ENCODE data around the gene FAM9C.

FAM9C gene

GRCh38 chrX:12999422-12999821 is 45.0 kb downstream of the FAM9C start:
- H3K27ac ChIP-seq (ENCODE audit: insufficient read depth in 1 of 2, low read depth in 1 of 2, low read length in 2 of 2, poor library complexity in 1 of 2, severe bottlenecking in 2 of 2) = no peak overlapping the region
- no peaks in the 10 kb centered on the region for H3K9me3 ChIP-seq (ENCODE audit: control extremely low read depth in 1 of 5, control insufficient read depth in 4 of 5, insufficient read depth in 2 of 5, low read depth in 1 of 5, low read length in 4 of 5)
- POLR2A ChIA-PET = no interaction called here
- peaks cover 0 to 23% (median 0%) of the 10 kb centered on the region in 5 experiments for H3K27me3 ChIP-seq (replicated peaks in 2 of 5; ENCODE audit: control insufficient read depth in 4 of 5, insufficient read depth in 5 of 5, low read length in 4 of 5)
- DNase-seq = no peak
- no peak overlapping the region for H3K4me3 ChIP-seq (ENCODE audit: control insufficient read depth in 1 of 7, extremely low read depth in 1 of 7, insufficient read depth in 4 of 7, low read depth in 2 of 7, low read length in 6 of 7)
- 66% methylated on average over 8 of the region's 9 CpGs for WGBS (ENCODE audit: insufficient coverage)
- H3K4me1 ChIP-seq (ENCODE audit: control extremely low read depth in 1 of 4, control insufficient read depth in 4 of 4, insufficient read depth in 4 of 4, low read length in 3 of 4) = peaks cover 0 to 13% (median 6%) of the 10 kb centered on the region in 4 experiments
- CTCF ChIA-PET = no interaction called here
- H3K36me3 ChIP-seq (ENCODE audit: control insufficient read depth in 4 of 4, insufficient read depth in 4 of 4, low read length in 3 of 4) = no peaks in the 10 kb centered on the region

GRCh38 chrX:12997906-12998687 is 46.3 kb downstream of the FAM9C start:
- no peaks in the 10 kb centered on the region for H3K36me3 ChIP-seq (ENCODE audit: control insufficient read depth in 4 of 4, insufficient read depth in 4 of 4, low read length in 3 of 4)
- no peak for DNase-seq
- no peaks in the 10 kb centered on the region for H3K9me3 ChIP-seq (ENCODE audit: control extremely low read depth in 1 of 5, control insufficient read depth in 4 of 5, insufficient read depth in 2 of 5, low read depth in 1 of 5, low read length in 4 of 5)
- H3K27ac ChIP-seq (ENCODE audit: insufficient read depth in 1 of 2, low read depth in 1 of 2, low read length in 2 of 2, poor library complexity in 1 of 2, severe bottlenecking in 2 of 2) = no peak overlapping the region
- peaks cover 0 to 23% (median 0%) of the 10 kb centered on the region in 5 experiments for H3K27me3 ChIP-seq (replicated peaks in 2 of 5; ENCODE audit: control insufficient read depth in 4 of 5, insufficient read depth in 5 of 5, low read length in 4 of 5)
- CTCF ChIA-PET = no interaction called here
- POLR2A ChIA-PET = no interaction called here
- peaks cover 0 to 13% (median 6%) of the 10 kb centered on the region in 4 experiments for H3K4me1 ChIP-seq (ENCODE audit: control extremely low read depth in 1 of 4, control insufficient read depth in 4 of 4, insufficient read depth in 4 of 4, low read length in 3 of 4)
- no peak overlapping the region for H3K4me3 ChIP-seq (ENCODE audit: control insufficient read depth in 1 of 7, extremely low read depth in 1 of 7, insufficient read depth in 4 of 7, low read depth in 2 of 7, low read length in 6 of 7)
- WGBS (ENCODE audit: insufficient coverage) = 54% methylated on average over 2 of the region's 5 CpGs

- CTCF ChIA-PET = interaction anchor here (0.9 kb wide), 1 partner anchor 10 kb away, joined by 3 read pairs; no protein-coding TSS in a partner anchor
- H3K4me3 ChIP-seq (ENCODE audit: control insufficient read depth in 1 of 7, extremely low read depth in 1 of 7, insufficient read depth in 4 of 7, low read depth in 2 of 7, low read length in 6 of 7) = no peak overlapping the region
- peaks cover 0 to 25% (median 0%) of the 10 kb centered on the region in 5 experiments for H3K27me3 ChIP-seq (replicated peaks in 2 of 5; ENCODE audit: control insufficient read depth in 4 of 5, insufficient read depth in 5 of 5, low read length in 4 of 5)
- 93% methylated on average over 3 of the region's 3 CpGs for WGBS (ENCODE audit: insufficient coverage)
- POLR2A ChIA-PET = no interaction called here
- peaks cover 0 to 13% (median 6%) of the 10 kb centered on the region in 4 experiments for H3K4me1 ChIP-seq (ENCODE audit: control extremely low read depth in 1 of 4, control insufficient read depth in 4 of 4, insufficient read depth in 4 of 4, low read length in 3 of 4)
- DNase-seq = no peak
- no peak overlapping the region for H3K27ac ChIP-seq (ENCODE audit: insufficient read depth in 1 of 2, low read depth in 1 of 2, low read length in 2 of 2, poor library complexity in 1 of 2, severe bottlenecking in 2 of 2)
- H3K36me3 ChIP-seq (ENCODE audit: control insufficient read depth in 4 of 4, insufficient read depth in 4 of 4, low read length in 3 of 4) = no peaks in the 10 kb centered on the region
- no peaks in the 10 kb centered on the region for H3K9me3 ChIP-seq (ENCODE audit: control extremely low read depth in 1 of 5, control insufficient read depth in 4 of 5, insufficient read depth in 2 of 5, low read depth in 1 of 5, low read length in 4 of 5)
Measured at GRCh38 chrX:12996934-12997435, 47.4 kb downstream of the FAM9C start.

GRCh38 chrX:12994321-12994720 is 50.1 kb downstream of the FAM9C start:
- CTCF ChIA-PET = no interaction called here

GRCh38 chrX:12993826-12994225 is 50.6 kb downstream of the FAM9C start:
- Histone ChIP-seq H3K36me3 (ENCODE audit: control insufficient read depth in 4 of 4, insufficient read depth in 4 of 4, low read length in 3 of 4) (no peaks in the 10 kb centered on the region), H3K9me3 (ENCODE audit: control extremely low read depth in 1 of 5, control insufficient read depth in 4 of 5, insufficient read depth in 2 of 5, low read depth in 1 of 5, low read length in 4 of 5) (no peaks in the 10 kb centered on the region), H3K27ac (ENCODE audit: insufficient read depth in 1 of 2, low read depth in 1 of 2, low read length in 2 of 2, poor library complexity in 1 of 2, severe bottlenecking in 2 of 2) (no peak overlapping the region), H3K4me1 (ENCODE audit: control extremely low read depth in 1 of 4, control insufficient read depth in 4 of 4, insufficient read depth in 4 of 4, low read length in 3 of 4) (no peaks in the 10 kb centered on the region), H3K4me3 (ENCODE audit: control insufficient read depth in 1 of 7, extremely low read depth in 1 of 7, insufficient read depth in 4 of 7, low read depth in 2 of 7, low read length in 6 of 7) (no peak overlapping the region), H3K27me3 (replicated peaks in 2 of 5; ENCODE audit: control insufficient read depth in 4 of 5, insufficient read depth in 5 of 5, low read length in 4 of 5) (peaks cover 0 to 24% (median 0%) of the 10 kb centered on the region in 5 experiments)
- 100% methylated on average over 1 of the region's 1 CpG for WGBS (ENCODE audit: insufficient coverage)
- ChIA-PET CTCF (interaction anchor here (1.2 kb wide), 1 partner anchor 8 kb away, joined by 3 read pairs; no protein-coding TSS in a partner anchor), POLR2A (interaction anchor here (0.6 kb wide), 1 partner anchor 369 kb away, joined by 3 read pairs; no protein-coding TSS in a partner anchor)
- DNase-seq = no peak

More at GRCh38 chrX:12994321-12994720, 50.1 kb downstream of the FAM9C start:
- H3K36me3 ChIP-seq (ENCODE audit: control insufficient read depth in 4 of 4, insufficient read depth in 4 of 4, low read length in 3 of 4) = no peaks in the 10 kb centered on the region
- no peak overlapping the region for H3K4me3 ChIP-seq (ENCODE audit: control insufficient read depth in 1 of 7, extremely low read depth in 1 of 7, insufficient read depth in 4 of 7, low read depth in 2 of 7, low read length in 6 of 7)
- H3K4me1 ChIP-seq (ENCODE audit: control extremely low read depth in 1 of 4, control insufficient read depth in 4 of 4, insufficient read depth in 4 of 4, low read length in 3 of 4) = peaks cover 0 to 4% (median 0%) of the 10 kb centered on the region in 4 experiments
- no peak overlapping the region for H3K27ac ChIP-seq (ENCODE audit: insufficient read depth in 1 of 2, low read depth in 1 of 2, low read length in 2 of 2, poor library complexity in 1 of 2, severe bottlenecking in 2 of 2)
- WGBS (ENCODE audit: insufficient coverage) = no CpG with 5 or more reads among the region's 4 CpGs
- POLR2A ChIA-PET = interaction anchor here (0.6 kb wide), 1 partner anchor 369 kb away, joined by 3 read pairs; no protein-coding TSS in a partner anchor
- DNase-seq = no peak
- no peaks in the 10 kb centered on the region for H3K9me3 ChIP-seq (ENCODE audit: control extremely low read depth in 1 of 5, control insufficient read depth in 4 of 5, insufficient read depth in 2 of 5, low read depth in 1 of 5, low read length in 4 of 5)
- H3K27me3 ChIP-seq (replicated peaks in 2 of 5; ENCODE audit: control insufficient read depth in 4 of 5, insufficient read depth in 5 of 5, low read length in 4 of 5) = peaks cover 0 to 27% (median 0%) of the 10 kb centered on the region in 5 experiments

GRCh38 chrX:12992544-12993118 is 51.8 kb downstream of the FAM9C start:
- no peak overlapping the region for H3K27ac ChIP-seq (ENCODE audit: insufficient read depth in 1 of 2, low read depth in 1 of 2, low read length in 2 of 2, poor library complexity in 1 of 2, severe bottlenecking in 2 of 2)
- POLR2A ChIA-PET = no interaction called here
- no peaks in the 10 kb centered on the region for H3K9me3 ChIP-seq (ENCODE audit: control extremely low read depth in 1 of 5, control insufficient read depth in 4 of 5, insufficient read depth in 2 of 5, low read depth in 1 of 5, low read length in 4 of 5)
- H3K4me1 ChIP-seq (ENCODE audit: control extremely low read depth in 1 of 4, control insufficient read depth in 4 of 4, insufficient read depth in 4 of 4, low read length in 3 of 4) = no peaks in the 10 kb centered on the region
- CTCF ChIA-PET = interaction anchor here (1.2 kb wide), 1 partner anchor 9 kb away, joined by 3 read pairs; no protein-coding TSS in a partner anchor
- H3K36me3 ChIP-seq (ENCODE audit: control insufficient read depth in 4 of 4, insufficient read depth in 4 of 4, low read length in 3 of 4) = no peaks in the 10 kb centered on the region
- 90% methylated on average over 2 of the region's 4 CpGs for WGBS (ENCODE audit: insufficient coverage)
- no peak overlapping the region for H3K4me3 ChIP-seq (ENCODE audit: control insufficient read depth in 1 of 7, extremely low read depth in 1 of 7, insufficient read depth in 4 of 7, low read depth in 2 of 7, low read length in 6 of 7)
- H3K27me3 ChIP-seq (replicated peaks in 2 of 5; ENCODE audit: control insufficient read depth in 4 of 5, insufficient read depth in 5 of 5, low read length in 4 of 5) = peaks cover 0 to 18% (median 0%) of the 10 kb centered on the region in 5 experiments
- no peak for DNase-seq

GRCh38 chrX:12991575-12991974 is 52.8 kb downstream of the FAM9C start:
- no peaks in the 10 kb centered on the region for H3K9me3 ChIP-seq (ENCODE audit: control extremely low read depth in 1 of 5, control insufficient read depth in 4 of 5, insufficient read depth in 2 of 5, low read depth in 1 of 5, low read length in 4 of 5)
- H3K27ac ChIP-seq (ENCODE audit: insufficient read depth in 1 of 2, low read depth in 1 of 2, low read length in 2 of 2, poor library complexity in 1 of 2, severe bottlenecking in 2 of 2) = no peak overlapping the region
- no peaks in the 10 kb centered on the region for H3K4me1 ChIP-seq (ENCODE audit: control extremely low read depth in 1 of 4, control insufficient read depth in 4 of 4, insufficient read depth in 4 of 4, low read length in 3 of 4)
- H3K27me3 ChIP-seq (replicated peaks in 2 of 5; ENCODE audit: control insufficient read depth in 4 of 5, insufficient read depth in 5 of 5, low read length in 4 of 5) = peaks cover 0 to 20% (median 0%) of the 10 kb centered on the region in 5 experiments
- ChIA-PET CTCF (no interaction called here), POLR2A (no interaction called here)
- 100% methylated on average over 2 of the region's 3 CpGs for WGBS (ENCODE audit: insufficient coverage)
- no peak for DNase-seq
- no peak overlapping the region for H3K4me3 ChIP-seq (ENCODE audit: control insufficient read depth in 1 of 7, extremely low read depth in 1 of 7, insufficient read depth in 4 of 7, low read depth in 2 of 7, low read length in 6 of 7)
- no peaks in the 10 kb centered on the region for H3K36me3 ChIP-seq (ENCODE audit: control insufficient read depth in 4 of 4, insufficient read depth in 4 of 4, low read length in 3 of 4)
